GM18507 (cell line): ENCODE results near the gene GPR153.

Experiments used
- DNase-seq: peaks from one replicate; pipeline ENCODE4 v3.0.0; 2011; ENCODE audit warnings: low read depth; ENCODE audit not compliant: insufficient read length; ENCODE audit errors: extremely low spot score
- FAIRE-seq: peaks from 2 replicates; lab custom pipeline; 2011; peaks lifted over from hg19 to GRCh38; lab: Jason Lieb, UNC

Gene GPR153

GRCh38 chr1:6210591-6211355 is 50.1 kb downstream of the GPR153 start:
- no peak for FAIRE-seq
- no peak for DNase-seq

- no peak for DNase-seq
- no peak for FAIRE-seq
Observed at GRCh38 chr1:6209661-6210580, 51.0 kb downstream of the GPR153 start.

- no peak for DNase-seq
- no peak for FAIRE-seq
Observed at GRCh38 chr1:6208723-6209660, 51.9 kb downstream of the GPR153 start.

GRCh38 chr1:6207921-6208320 is 53.0 kb downstream of the GPR153 start:
- DNase-seq (no peak), FAIRE-seq (no peak)

- DNase-seq (no peak), FAIRE-seq (no peak)
Observed at GRCh38 chr1:6207075-6207885, 53.6 kb downstream of the GPR153 start.

GRCh38 chr1:6206520-6206855 is 54.4 kb downstream of the GPR153 start:
- FAIRE-seq (no peak), DNase-seq (no peak)

- DNase-seq: peak; percentile 75
- FAIRE-seq: peak; percentile 89
Observed at GRCh38 chr1:6205849-6206519, 54.9 kb downstream of the GPR153 start, which contains the start of gene RNF207. RNF207 (plus strand) TSS chr1:6206119; CDS start chr1:6206536, 417 bp downstream.

GRCh38 chr1:6202256-6202655 is 58.6 kb downstream of the GPR153 start:
- no peak for FAIRE-seq
- no peak for DNase-seq

- FAIRE-seq (no peak), DNase-seq (no peak)
Observed at GRCh38 chr1:6200188-6200809, 60.6 kb downstream of the GPR153 start.

- FAIRE-seq (peak; percentile 97), DNase-seq (peak; percentile 88)
Observed at GRCh38 chr1:6199298-6200187, 61.4 kb downstream of the GPR153 start, which contains the start of gene RPL22. RPL22 (minus strand) TSS chr1:6199595; CDS start chr1:6199573, 22 bp downstream.

GRCh38 chr1:6198646-6199297 is 62.1 kb downstream of the GPR153 start:
- DNase-seq: no peak
- no peak for FAIRE-seq

- FAIRE-seq: no peak
- no peak for DNase-seq
Observed at GRCh38 chr1:6197746-6198427, 63.0 kb downstream of the GPR153 start.
